OCI-LY7 (cell line): ENCODE data around the gene PITHD1.
A peak's percentile ranks its signal among the peaks of the same experiment; 100 is the strongest.

Experiments used
- EZH2phosphoT487 ChIP-seq: fragments of 200-600 bp; sonication (generic); IDR thresholded peaks from 2 replicates; pipeline ENCODE4 v1.6.1; 2018; ENCODE audit warnings: low read depth, borderline replicate concordance, mild to moderate bottlenecking, mixed run types, antibody characterized with exemption, low read length, moderate library complexity, mixed read lengths
- TF ChIP-seq, protein P1 (sequence below): fragments of 200-600 bp; sonication (generic); conservative IDR thresholded peaks from 2 replicates; pipeline ENCODE4 v1.5.1; 2014; ENCODE audit warnings: mild to moderate bottlenecking, antibody characterized with exemption, low read length, moderate library complexity, mixed read lengths

DNA sequence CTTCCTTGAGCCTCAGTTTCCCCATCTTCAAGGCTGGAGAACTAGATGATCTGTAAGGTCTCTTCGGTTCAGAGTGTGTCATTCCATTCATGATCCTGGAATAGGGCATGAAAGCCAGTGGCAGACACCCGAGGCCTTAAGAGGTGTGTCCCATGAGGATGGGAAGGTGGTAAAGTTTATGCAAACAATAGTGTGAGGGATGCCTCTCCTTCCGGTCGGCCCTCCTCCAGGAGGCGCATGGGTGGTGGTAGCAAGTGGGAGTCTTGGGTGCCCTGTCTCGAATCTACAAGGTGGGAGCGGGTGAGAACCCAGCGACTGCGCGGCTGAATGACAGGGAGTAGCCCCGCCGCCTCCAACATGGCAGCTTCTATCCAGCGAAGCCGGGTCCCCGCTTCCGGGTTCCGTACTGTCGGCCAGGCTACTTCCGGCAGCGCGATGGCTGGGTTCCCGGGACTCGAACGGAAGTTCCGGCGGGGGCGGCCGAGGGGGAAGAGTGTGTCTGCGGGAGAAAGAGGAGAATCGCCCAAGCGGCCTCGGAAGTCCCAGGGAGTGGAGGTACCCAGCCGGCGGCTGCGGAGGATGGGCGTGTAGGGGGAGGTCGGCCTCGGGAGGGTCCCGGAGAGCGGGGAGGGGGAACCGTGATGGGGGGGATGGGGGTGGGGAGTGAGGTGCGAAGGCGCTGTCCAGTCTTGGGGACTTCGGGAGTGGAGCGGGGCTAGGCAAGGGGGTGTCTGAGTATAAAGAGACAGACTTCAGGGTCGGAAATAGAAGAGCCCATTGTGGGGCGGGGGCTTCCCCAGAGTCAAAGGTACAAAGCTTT is 12.7 kb downstream of the PITHD1 start, which contains the start of gene LYPLA2:
- TF ChIP-seq, protein P1, sequence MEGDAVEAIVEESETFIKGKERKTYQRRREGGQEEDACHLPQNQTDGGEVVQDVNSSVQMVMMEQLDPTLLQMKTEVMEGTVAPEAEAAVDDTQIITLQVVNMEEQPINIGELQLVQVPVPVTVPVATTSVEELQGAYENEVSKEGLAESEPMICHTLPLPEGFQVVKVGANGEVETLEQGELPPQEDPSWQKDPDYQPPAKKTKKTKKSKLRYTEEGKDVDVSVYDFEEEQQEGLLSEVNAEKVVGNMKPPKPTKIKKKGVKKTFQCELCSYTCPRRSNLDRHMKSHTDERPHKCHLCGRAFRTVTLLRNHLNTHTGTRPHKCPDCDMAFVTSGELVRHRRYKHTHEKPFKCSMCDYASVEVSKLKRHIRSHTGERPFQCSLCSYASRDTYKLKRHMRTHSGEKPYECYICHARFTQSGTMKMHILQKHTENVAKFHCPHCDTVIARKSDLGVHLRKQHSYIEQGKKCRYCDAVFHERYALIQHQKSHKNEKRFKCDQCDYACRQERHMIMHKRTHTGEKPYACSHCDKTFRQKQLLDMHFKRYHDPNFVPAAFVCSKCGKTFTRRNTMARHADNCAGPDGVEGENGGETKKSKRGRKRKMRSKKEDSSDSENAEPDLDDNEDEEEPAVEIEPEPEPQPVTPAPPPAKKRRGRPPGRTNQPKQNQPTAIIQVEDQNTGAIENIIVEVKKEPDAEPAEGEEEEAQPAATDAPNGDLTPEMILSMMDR: 0 out of 2 replicates have a peak, but pooled peaks have one; percentile 19
- TF ChIP-seq EZH2phosphoT487: no peak
